Astrocyte (in vitro differentiated cells and primary cell): ENCODE measurements around the gene ARHGEF37.

ENCODE experiments used
- EZH2 ChIP-seq: IDR thresholded peaks from 2 replicates; pipeline ENCODE4 v1.6.1; 2012; ENCODE audit warnings: mild to moderate bottlenecking, low read length, inconsistent platforms; ENCODE audit not compliant: insufficient read depth
- TF ChIP-seq, protein P1 (sequence below): IDR thresholded peaks from 2 replicates; pipeline ENCODE4 v1.5.1; 2011; ENCODE audit warnings: low read depth, mild to moderate bottlenecking, inconsistent platforms, low read length, moderate library complexity; ENCODE audit not compliant: insufficient read depth

DNA sequence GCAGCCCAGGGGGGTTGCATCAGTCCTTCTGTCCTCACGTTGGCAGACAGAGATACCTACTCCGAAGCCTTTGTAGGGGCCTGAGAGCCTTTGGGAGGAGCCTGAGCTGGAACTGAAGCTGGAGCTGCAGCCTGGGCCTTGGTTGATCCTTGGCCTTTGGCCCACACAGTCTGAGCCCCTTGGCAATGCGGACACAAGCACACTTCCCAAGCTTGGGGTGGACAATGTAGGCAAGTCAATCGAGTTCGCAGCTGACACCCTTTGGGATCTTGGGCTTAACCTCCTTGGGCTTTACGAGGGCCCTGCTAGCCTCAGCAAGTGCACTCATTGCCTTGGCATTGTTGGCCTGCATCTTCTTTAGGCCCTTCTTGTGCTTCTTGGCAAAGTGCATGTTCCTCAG, 36.0 kb upstream of the ARHGEF37 start:
- TF ChIP-seq, protein P1, sequence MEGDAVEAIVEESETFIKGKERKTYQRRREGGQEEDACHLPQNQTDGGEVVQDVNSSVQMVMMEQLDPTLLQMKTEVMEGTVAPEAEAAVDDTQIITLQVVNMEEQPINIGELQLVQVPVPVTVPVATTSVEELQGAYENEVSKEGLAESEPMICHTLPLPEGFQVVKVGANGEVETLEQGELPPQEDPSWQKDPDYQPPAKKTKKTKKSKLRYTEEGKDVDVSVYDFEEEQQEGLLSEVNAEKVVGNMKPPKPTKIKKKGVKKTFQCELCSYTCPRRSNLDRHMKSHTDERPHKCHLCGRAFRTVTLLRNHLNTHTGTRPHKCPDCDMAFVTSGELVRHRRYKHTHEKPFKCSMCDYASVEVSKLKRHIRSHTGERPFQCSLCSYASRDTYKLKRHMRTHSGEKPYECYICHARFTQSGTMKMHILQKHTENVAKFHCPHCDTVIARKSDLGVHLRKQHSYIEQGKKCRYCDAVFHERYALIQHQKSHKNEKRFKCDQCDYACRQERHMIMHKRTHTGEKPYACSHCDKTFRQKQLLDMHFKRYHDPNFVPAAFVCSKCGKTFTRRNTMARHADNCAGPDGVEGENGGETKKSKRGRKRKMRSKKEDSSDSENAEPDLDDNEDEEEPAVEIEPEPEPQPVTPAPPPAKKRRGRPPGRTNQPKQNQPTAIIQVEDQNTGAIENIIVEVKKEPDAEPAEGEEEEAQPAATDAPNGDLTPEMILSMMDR: no peak
- no peak for TF ChIP-seq EZH2
